ENCODE data around the gene CLPX.
"Not testable (repeated sequence)": the region's sequence is repeated elsewhere in the genome, so short reads cannot be mapped to it uniquely, and the experiment has no call there.

The CLPX gene

GRCh38 chr15:65172531-65172930 is 12.6 kb downstream of the CLPX start:
- no peak for DNase-seq (ENCODE audit: low spot score)

DNA sequence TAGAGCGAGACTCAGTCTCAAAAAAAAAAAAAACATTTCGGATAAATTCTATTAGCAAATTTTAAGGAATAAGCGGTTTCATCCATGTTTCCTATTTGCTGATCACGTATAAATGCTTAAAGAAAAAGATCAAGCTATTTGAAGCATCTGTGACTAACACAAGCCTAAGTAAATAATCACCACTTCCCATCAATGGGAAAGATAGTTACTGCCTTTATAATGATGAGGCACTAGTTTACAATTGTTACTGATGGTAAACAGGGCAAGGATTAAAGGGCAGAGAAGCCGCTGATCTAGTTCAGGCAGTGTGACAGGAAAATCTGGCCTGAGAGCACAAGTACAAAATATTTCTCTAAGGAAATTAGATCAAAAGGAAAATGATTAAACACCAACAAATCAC is 13.7 kb downstream of the CLPX start:
- no peak for DNase-seq (ENCODE audit: low spot score)

DNA sequence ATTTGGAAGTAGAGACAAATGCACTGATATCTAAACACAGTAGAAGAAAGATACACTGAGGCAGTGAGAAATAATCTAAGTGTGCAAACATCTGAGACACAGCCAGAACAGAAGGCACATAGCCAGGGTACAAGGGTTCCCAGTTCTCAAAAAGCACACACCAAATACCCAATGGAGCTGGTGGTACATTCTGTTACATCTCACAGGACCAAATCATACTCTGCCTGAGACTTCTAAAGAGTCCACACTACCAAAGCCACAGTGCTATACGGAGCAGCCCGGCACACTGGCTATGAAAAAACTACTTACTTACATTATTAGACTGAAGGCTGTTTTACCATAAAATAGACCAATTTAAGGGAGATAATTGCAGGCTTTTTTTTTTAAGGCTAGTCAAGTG is 19.3 kb downstream of the CLPX start:
- no peak for DNase-seq (ENCODE audit: low spot score)

DNA sequence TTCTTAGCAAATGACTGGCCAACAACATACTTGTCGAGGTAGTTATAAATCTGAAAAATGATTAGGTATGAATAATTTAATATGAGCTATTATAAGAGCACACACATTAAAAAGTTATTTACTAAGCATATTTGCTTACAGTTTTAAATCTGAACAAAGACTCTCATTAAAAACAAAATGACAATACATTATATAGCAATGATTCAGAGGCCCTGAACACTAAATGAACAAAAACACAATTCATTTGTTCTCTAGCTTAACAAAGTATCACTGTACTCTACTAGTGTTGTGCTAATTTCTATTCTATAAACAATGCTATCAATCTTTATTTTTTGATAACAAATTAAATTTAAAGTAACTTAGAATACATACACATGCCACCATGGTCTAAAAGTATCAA is 21.0 kb downstream of the CLPX start:
- DNase-seq (ENCODE audit: low spot score), result no peak

DNA sequence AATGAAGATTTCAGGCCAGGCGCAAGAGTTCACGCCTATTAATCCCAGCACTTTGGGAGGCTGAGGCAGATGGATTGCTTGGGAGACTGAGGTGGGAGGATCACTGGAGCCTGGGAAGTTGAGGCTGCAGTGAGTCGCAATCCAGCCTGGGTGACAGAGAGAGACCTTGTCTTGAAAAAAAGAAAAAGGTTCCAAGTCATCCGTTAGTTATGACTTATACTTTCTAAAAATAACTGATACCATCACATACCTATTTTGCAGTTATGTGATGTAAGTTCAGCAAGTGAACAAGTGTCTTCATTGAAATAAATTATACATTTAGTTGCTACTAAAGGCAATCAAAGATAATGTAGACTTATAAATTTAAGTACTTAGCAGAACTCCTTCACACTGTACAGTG is 22.1 kb downstream of the CLPX start:
- DNase-seq (ENCODE audit: low spot score), result no peak

- DNase-seq (ENCODE audit: low spot score), result no peak
These were observed 28.4 kb downstream of the CLPX start for GRCh38 chr15:65156692-65157091.

GRCh38 chr15:65154720-65155119 is 30.4 kb downstream of the CLPX start:
- no peak for DNase-seq (ENCODE audit: low spot score)

DNA sequence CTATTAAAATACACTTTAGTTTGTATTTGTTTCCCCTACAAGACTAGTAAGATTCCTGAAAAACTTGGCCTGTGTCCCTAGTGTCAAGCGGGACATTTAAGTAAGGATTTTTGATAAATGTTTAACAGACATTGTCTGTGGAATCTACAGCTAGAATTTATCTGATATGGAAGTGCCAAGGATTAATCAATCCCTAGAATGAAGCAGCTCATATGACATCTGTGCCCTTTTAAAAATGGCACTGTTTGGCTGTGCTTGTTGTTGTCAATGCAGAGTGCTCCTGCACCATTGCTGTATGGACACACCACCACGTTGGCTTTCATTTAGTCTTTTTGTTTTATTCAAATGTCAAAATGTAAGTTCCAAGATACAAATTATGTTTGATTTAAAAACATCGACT is 37.2 kb downstream of the CLPX start:
- DNase-seq (ENCODE audit: low spot score), result no peak

GRCh38 chr15:65146438-65146837 is 38.7 kb downstream of the CLPX start:
- DNase-seq (ENCODE audit: low spot score), result no peak

DNA sequence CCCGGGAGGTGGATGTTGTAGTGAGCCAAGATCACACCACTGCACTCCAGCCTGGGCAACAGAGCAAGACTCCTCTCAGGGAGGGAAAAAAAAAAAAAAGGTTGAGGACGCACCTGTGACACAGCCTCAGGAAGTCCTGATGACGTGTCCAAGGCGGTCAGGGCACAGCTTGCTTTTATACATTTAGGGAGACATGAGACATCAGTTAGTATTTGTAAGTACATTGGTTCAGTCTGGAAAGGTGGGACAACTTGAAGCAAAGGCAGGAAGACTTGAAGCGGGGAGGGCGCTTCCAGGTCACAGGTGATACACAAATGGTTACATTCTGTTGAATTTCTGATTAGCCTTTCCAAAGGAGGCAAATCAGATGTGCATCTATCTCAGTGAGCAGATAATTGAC is 46.5 kb downstream of the CLPX start:
- not testable (repeated sequence) for DNase-seq (ENCODE audit: low spot score)

GRCh38 chr15:65137893-65138292 is 47.2 kb downstream of the CLPX start:
- not testable (repeated sequence) for DNase-seq (ENCODE audit: low spot score)

- DNase-seq (ENCODE audit: low spot score), result not testable (repeated sequence)
These were observed 48.1 kb downstream of the CLPX start for GRCh38 chr15:65137089-65137488.

DNA sequence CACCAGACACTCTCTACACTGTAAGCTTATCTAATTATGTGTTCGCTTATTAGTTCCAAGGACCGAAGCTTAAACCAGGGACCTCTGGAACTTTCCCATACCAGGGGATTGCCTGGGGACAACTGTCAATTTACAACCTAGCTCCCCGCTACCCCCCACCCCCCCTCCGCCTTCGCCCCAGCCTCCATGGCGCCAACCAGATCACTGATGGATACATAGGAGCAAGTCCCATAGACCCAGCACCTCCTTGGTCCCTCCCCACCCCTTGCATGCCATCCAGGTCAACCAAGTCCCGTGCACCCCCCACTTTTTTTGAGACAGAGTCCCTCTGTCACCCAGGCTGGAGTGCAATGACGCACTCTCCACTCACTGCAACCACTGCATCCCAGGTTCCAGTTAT is 50.6 kb downstream of the CLPX start:
- DNase-seq (ENCODE audit: low spot score), result no peak

- peak; percentile 93 for DNase-seq (ENCODE audit: low spot score)
These were observed 51.5 kb downstream of the CLPX start, which contains the start of gene PDCD7 for GRCh38 chr15:65133548-65134200. Gene PDCD7 (minus strand): TSS chr15:65133808. CDS start chr15:65133781, 27 bp downstream.

GRCh38 chr15:65132878-65133547 is 52.1 kb downstream of the CLPX start:
- DNase-seq (ENCODE audit: low spot score), result peak; percentile 63

DNA sequence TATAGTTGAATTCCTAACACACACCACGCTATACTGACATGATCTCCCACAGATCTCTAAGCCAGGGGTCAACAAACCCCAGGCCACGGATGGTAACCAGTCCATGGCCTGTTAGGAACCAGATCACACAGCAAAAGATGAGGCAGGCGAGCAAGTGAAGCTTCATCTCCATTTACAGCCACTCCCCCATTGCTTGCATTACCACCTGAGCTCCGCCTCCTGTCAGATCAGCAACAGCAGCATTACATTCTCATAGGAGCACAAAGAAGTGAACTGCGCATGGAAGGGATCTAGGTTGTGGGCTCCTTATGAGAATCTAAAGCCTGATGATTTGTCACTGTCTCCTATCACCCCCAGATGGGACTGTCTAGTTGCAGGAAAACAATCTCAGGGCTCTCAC is 54.2 kb downstream of the CLPX start:
- no peak for DNase-seq (ENCODE audit: low spot score)

- no peak for DNase-seq (ENCODE audit: low spot score)
These were observed 69.6 kb downstream of the CLPX start for GRCh38 chr15:65115542-65115941.

GRCh38 chr15:65115086-65115485 is 70.1 kb downstream of the CLPX start, which contains the start of gene UBAP1L:
Gene UBAP1L (minus strand): TSS chr15:65115200. CDS start chr15:65106215, 8,985 bp downstream.
- no peak for DNase-seq (ENCODE audit: low spot score)

- DNase-seq (ENCODE audit: low spot score), result no peak
These were observed 74.4 kb downstream of the CLPX start for GRCh38 chr15:65110676-65111292.

DNA sequence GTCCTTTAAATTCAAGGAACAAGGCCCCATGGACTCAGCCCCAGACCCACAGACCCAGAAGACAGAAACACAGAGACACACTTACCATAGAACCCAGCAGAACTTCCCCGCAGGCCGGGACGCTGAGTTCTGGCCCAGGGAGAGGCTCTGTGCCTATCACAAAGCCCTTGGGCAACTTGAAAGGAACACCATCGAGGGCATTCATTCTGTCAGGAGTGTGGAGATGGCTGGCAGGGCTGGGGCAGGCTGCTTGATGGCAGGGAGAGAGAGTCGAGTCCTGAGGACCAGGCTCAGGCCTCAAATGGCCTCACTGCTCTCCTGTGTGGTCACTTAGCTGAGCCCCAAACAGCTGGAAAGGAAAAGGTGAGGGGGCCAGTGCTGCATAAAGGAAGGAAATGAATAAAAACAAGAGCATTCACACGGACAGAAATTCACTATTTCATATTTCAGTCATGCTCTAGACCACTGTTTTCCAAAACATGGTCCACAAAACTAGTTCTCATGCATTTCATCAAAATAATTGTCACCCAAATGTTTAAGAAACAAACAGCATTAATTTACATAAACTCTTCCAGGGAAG is 79.0 kb downstream of the CLPX start:
- DNase-seq (ENCODE audit: low spot score), result no peak

- no peak for DNase-seq (ENCODE audit: low spot score)
These were observed 80.1 kb downstream of the CLPX start for GRCh38 chr15:65105038-65105437.

- no peak for DNase-seq (ENCODE audit: low spot score)
These were observed 82.2 kb downstream of the CLPX start for GRCh38 chr15:65102912-65103311.

All from AG08395 (cell line).